WTC11 (cell line): ENCODE measurements around the gene STK11. TPM values are rescaled to one million over a fixed set of nuclear protein-coding genes. Genes with fewer than 3 reads are reported as not detected.

Experiments
- CBFB ChIP-seq: sonication (generic); formaldehyde crosslinking; IDR thresholded peaks from 2 replicates; pipeline ENCODE4 v1.8.1; 2022; ENCODE audit warnings: mild to moderate bottlenecking, low read depth, missing genetic modification reagents
- CREM ChIP-seq: sonication (generic); formaldehyde crosslinking; IDR thresholded peaks from 2 replicates; pipeline ENCODE4 v1.8.1; 2022; ENCODE audit warnings: mild to moderate bottlenecking, missing genetic modification reagents, moderate library complexity
- E2F1 ChIP-seq: sonication (generic); formaldehyde crosslinking; IDR thresholded peaks from 2 replicates; pipeline ENCODE4 v1.8.0; 2022; ENCODE audit warnings: mild to moderate bottlenecking, missing genetic modification reagents
- EMX1 ChIP-seq: fragments of 250-450 bp; sonication (Bioruptor Pico); IDR thresholded peaks from 2 replicates; pipeline ENCODE4 v1.8.0; 2021; ENCODE audit warnings: mild to moderate bottlenecking
- FOXJ3 ChIP-seq: sonication (generic); formaldehyde crosslinking; IDR thresholded peaks from 2 replicates; pipeline ENCODE4 v1.9.0; 2021; ENCODE audit warnings: missing genetic modification reagents, mild to moderate bottlenecking, borderline replicate concordance
- FOXK1 ChIP-seq: sonication (generic); formaldehyde crosslinking; IDR thresholded peaks from 2 replicates; pipeline ENCODE4 v1.8.0; 2022; ENCODE audit warnings: mild to moderate bottlenecking, moderate library complexity, missing genetic modification reagents
- FOXP1 ChIP-seq: sonication (generic); formaldehyde crosslinking; IDR thresholded peaks from 2 replicates; pipeline ENCODE4 v1.8.0; 2022; ENCODE audit warnings: missing genetic modification reagents, mild to moderate bottlenecking, moderate library complexity, borderline replicate concordance
- GTF2I ChIP-seq: fragments of 250-450 bp; sonication (Bioruptor Pico); conservative IDR thresholded peaks from 2 replicates; pipeline ENCODE4 v1.4.0; 2021; ENCODE audit warnings: mild to moderate bottlenecking
- JUN ChIP-seq: sonication (generic); formaldehyde crosslinking; IDR thresholded peaks from 2 replicates; pipeline ENCODE4 v1.8.0; 2023; ENCODE audit warnings: mild to moderate bottlenecking, missing genetic modification reagents
- KAT7 ChIP-seq: sonication (generic); formaldehyde crosslinking; IDR thresholded peaks from 2 replicates; pipeline ENCODE4 v1.8.1; 2023; ENCODE audit warnings: missing genetic modification reagents, mild to moderate bottlenecking, borderline replicate concordance
- NFATC4 ChIP-seq: fragments of 250-450 bp; sonication (Bioruptor Pico); IDR thresholded peaks from 2 replicates; pipeline ENCODE4 v1.9.0; 2021; ENCODE audit warnings: mild to moderate bottlenecking
- NFE2L1 ChIP-seq: sonication (generic); formaldehyde crosslinking; IDR thresholded peaks from 2 replicates; pipeline ENCODE4 v1.8.1; 2023; ENCODE audit warnings: missing genetic modification reagents
- NFYB ChIP-seq: sonication (generic); formaldehyde crosslinking; conservative IDR thresholded peaks from 2 replicates; pipeline ENCODE4 v1.8.0; 2022; ENCODE audit warnings: low read depth, missing genetic modification reagents
- NR2C2 ChIP-seq: sonication (generic); formaldehyde crosslinking; IDR thresholded peaks from 2 replicates; pipeline ENCODE4 v1.8.0; 2022; ENCODE audit warnings: mild to moderate bottlenecking, missing genetic modification reagents
- PRDM15 ChIP-seq: sonication (generic); formaldehyde crosslinking; IDR thresholded peaks from 2 replicates; pipeline ENCODE4 v1.8.0; 2022; ENCODE audit warnings: missing genetic modification reagents
- RELA ChIP-seq: sonication (generic); formaldehyde crosslinking; IDR thresholded peaks from 2 replicates; pipeline ENCODE4 v1.8.1; 2022; ENCODE audit warnings: missing genetic modification reagents, mild to moderate bottlenecking, borderline replicate concordance
- TEAD1 ChIP-seq: sonication (generic); formaldehyde crosslinking; IDR thresholded peaks from 2 replicates; pipeline ENCODE4 v1.8.0; 2022; ENCODE audit warnings: mild to moderate bottlenecking, missing genetic modification reagents
- TEAD4 ChIP-seq: sonication (generic); formaldehyde crosslinking; IDR thresholded peaks from 2 replicates; pipeline ENCODE4 v1.8.0; 2022; ENCODE audit warnings: mild to moderate bottlenecking, missing genetic modification reagents
- ZBTB21 ChIP-seq: sonication (generic); formaldehyde crosslinking; IDR thresholded peaks from 2 replicates; pipeline ENCODE4 v1.8.1; 2023; ENCODE audit warnings: mild to moderate bottlenecking, missing genetic modification reagents, borderline replicate concordance
- ZNF138 ChIP-seq: sonication (generic); formaldehyde crosslinking; conservative IDR thresholded peaks from 2 replicates; pipeline ENCODE4 v1.8.1; 2022; ENCODE audit warnings: mild to moderate bottlenecking, moderate library complexity, missing genetic modification reagents
- ZNF232 ChIP-seq: sonication (generic); formaldehyde crosslinking; IDR thresholded peaks from 2 replicates; pipeline ENCODE4 v1.8.0; 2022; ENCODE audit warnings: mild to moderate bottlenecking, missing genetic modification reagents
- ZNF263 ChIP-seq: sonication (generic); formaldehyde crosslinking; IDR thresholded peaks from 2 replicates; pipeline ENCODE4 v1.8.1; 2022; ENCODE audit warnings: low read depth, mild to moderate bottlenecking, moderate library complexity, missing genetic modification reagents
- ZNF423 ChIP-seq: fragments of 250-450 bp; sonication (Bioruptor Pico); IDR thresholded peaks from 2 replicates; pipeline ENCODE4 v2.1.2; 2022; ENCODE audit warnings: mild to moderate bottlenecking, moderate library complexity
- ZNF671 ChIP-seq: fragments of 250-450 bp; sonication (Bioruptor Pico); IDR thresholded peaks from 2 replicates; pipeline ENCODE4 v1.8.0; 2021; ENCODE audit warnings: mild to moderate bottlenecking
- total RNA-seq: library from RNA; stranded (reverse); gene quantifications from 3 replicates; pipeline ENCODE4 v1.2.3, GENCODE V29; 2021
- TF ChIP-seq, protein P1 (sequence below): sonication (generic); formaldehyde crosslinking; IDR thresholded peaks from 2 replicates; pipeline ENCODE4 v1.8.1; 2022; ENCODE audit warnings: missing genetic modification reagents, borderline replicate concordance
- TF ChIP-seq, protein P2 (sequence below): sonication (generic); formaldehyde crosslinking; IDR thresholded peaks from 2 replicates; pipeline ENCODE4 v1.8.0; 2022; ENCODE audit warnings: mild to moderate bottlenecking, missing genetic modification reagents
- TF ChIP-seq, protein P3 (sequence below): fragments of 200-600 bp; IDR thresholded peaks from 2 replicates; pipeline ENCODE4 v1.8.0; 2022; ENCODE audit warnings: antibody characterized with exemption
- TF ChIP-seq, protein P4 (sequence below): sonication (generic); formaldehyde crosslinking; IDR thresholded peaks from 2 replicates; pipeline ENCODE4 v1.8.1; 2022; ENCODE audit warnings: low read depth, mild to moderate bottlenecking, moderate library complexity, missing genetic modification reagents, borderline replicate concordance

STK11 gene
- total RNA-seq, 1 experiment from 2014 or later, result 112 TPM

GRCh38 chr19:1275260-1275975 is 69.8 kb downstream of the STK11 start, which contains the start of gene FAM174C (continued):
- TF ChIP-seq, protein P1, sequence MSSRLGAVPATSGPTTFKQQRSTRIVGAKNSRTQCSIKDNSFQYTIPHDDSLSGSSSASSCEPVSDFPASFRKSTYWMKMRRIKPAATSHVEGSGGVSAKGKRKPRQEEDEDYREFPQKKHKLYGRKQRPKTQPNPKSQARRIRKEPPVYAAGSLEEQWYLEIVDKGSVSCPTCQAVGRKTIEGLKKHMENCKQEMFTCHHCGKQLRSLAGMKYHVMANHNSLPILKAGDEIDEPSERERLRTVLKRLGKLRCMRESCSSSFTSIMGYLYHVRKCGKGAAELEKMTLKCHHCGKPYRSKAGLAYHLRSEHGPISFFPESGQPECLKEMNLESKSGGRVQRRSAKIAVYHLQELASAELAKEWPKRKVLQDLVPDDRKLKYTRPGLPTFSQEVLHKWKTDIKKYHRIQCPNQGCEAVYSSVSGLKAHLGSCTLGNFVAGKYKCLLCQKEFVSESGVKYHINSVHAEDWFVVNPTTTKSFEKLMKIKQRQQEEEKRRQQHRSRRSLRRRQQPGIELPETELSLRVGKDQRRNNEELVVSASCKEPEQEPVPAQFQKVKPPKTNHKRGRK (CRISPR knock-in tag), result no peak
- TF ChIP-seq, protein P2, sequence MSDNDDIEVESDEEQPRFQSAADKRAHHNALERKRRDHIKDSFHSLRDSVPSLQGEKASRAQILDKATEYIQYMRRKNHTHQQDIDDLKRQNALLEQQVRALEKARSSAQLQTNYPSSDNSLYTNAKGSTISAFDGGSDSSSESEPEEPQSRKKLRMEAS (CRISPR knock-in tag), result peak; percentile 57
- peak; percentile 82; the same call in 1 of the 2 replicates for TF ChIP-seq ZBTB21 (CRISPR knock-in tag)
- peak; percentile 75; the same call in 1 of the 2 replicates for TF ChIP-seq JUN (CRISPR knock-in tag)
- peak; percentile 55; the same call in 1 of the 2 replicates for TF ChIP-seq NFATC4 (CRISPR knock-in tag)
- peak; percentile 71 for TF ChIP-seq NFYB
- peak; percentile 94; the same call in 1 of the 2 replicates for TF ChIP-seq ZNF138
- TF ChIP-seq PRDM15 (CRISPR knock-in tag), result no peak
- no peak for TF ChIP-seq FOXJ3 (CRISPR knock-in tag)
- TF ChIP-seq, protein P3, sequence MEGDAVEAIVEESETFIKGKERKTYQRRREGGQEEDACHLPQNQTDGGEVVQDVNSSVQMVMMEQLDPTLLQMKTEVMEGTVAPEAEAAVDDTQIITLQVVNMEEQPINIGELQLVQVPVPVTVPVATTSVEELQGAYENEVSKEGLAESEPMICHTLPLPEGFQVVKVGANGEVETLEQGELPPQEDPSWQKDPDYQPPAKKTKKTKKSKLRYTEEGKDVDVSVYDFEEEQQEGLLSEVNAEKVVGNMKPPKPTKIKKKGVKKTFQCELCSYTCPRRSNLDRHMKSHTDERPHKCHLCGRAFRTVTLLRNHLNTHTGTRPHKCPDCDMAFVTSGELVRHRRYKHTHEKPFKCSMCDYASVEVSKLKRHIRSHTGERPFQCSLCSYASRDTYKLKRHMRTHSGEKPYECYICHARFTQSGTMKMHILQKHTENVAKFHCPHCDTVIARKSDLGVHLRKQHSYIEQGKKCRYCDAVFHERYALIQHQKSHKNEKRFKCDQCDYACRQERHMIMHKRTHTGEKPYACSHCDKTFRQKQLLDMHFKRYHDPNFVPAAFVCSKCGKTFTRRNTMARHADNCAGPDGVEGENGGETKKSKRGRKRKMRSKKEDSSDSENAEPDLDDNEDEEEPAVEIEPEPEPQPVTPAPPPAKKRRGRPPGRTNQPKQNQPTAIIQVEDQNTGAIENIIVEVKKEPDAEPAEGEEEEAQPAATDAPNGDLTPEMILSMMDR, result no peak
- TF ChIP-seq FOXP1, result no peak; the same call in 1 of the 2 replicates
- TF ChIP-seq E2F1, result no peak
- TF ChIP-seq TEAD4, result no peak
- TF ChIP-seq GTF2I (CRISPR knock-in tag), result no peak
- no peak for TF ChIP-seq ZNF232
- TF ChIP-seq, protein P4, sequence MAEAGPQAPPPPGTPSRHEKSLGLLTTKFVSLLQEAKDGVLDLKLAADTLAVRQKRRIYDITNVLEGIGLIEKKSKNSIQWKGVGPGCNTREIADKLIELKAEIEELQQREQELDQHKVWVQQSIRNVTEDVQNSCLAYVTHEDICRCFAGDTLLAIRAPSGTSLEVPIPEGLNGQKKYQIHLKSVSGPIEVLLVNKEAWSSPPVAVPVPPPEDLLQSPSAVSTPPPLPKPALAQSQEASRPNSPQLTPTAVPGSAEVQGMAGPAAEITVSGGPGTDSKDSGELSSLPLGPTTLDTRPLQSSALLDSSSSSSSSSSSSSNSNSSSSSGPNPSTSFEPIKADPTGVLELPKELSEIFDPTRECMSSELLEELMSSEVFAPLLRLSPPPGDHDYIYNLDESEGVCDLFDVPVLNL (CRISPR knock-in tag), result no peak; the same call in none of the 2 replicates
- TF ChIP-seq KAT7 (CRISPR knock-in tag), result peak; percentile 99
- no peak for TF ChIP-seq ZNF423 (CRISPR knock-in tag)
- peak; percentile 85; the same call in 1 of the 2 replicates for TF ChIP-seq RELA (CRISPR knock-in tag)
- peak; percentile 76; the same call in 1 of the 2 replicates for TF ChIP-seq CREM (CRISPR knock-in tag)
- peak; percentile 95 for TF ChIP-seq CBFB
- peak; percentile 82; the same call in 1 of the 2 replicates for TF ChIP-seq EMX1 (CRISPR knock-in tag)
- peak; percentile 72; the same call in 1 of the 2 replicates for TF ChIP-seq ZNF671 (CRISPR knock-in tag)
- peak; percentile 50; the same call in 1 of the 2 replicates for TF ChIP-seq TEAD1 (CRISPR knock-in tag)
- no peak for TF ChIP-seq NR2C2 (CRISPR knock-in tag)
- TF ChIP-seq FOXK1, result peak; percentile 65; the same call in 1 of the 2 replicates
- TF ChIP-seq NFE2L1 (CRISPR knock-in tag), result peak; percentile 77; the same call in 1 of the 2 replicates
- TF ChIP-seq ZNF263 (CRISPR knock-in tag), result no peak
